Measurements from ENCODE around the gene WFDC6. TPM values are rescaled to one million over a fixed set of nuclear protein-coding genes. Genes with fewer than 3 reads are reported as not detected.

The WFDC6 gene
- total RNA-seq, 2 experiments from 2014 or later, result not detected

Other genes with a start within 250 kb of the WFDC6 start
- not detected for gene RBPJL, start 232.6 kb downstream of the WFDC6 start, total RNA-seq
- gene MATN4, start 231.2 kb downstream of the WFDC6 start, total RNA-seq, result under 1 TPM; 0.32 to 0.36 TPM
- gene SDC4, start 191.1 kb downstream of the WFDC6 start, total RNA-seq, result 10 to 100 TPM; 88.0 to 88.3 TPM
- gene SYS1, start 176.3 kb downstream of the WFDC6 start, total RNA-seq, result 10 to 100 TPM; 33.2 to 38.8 TPM
- under 1 TPM in 1 of 2 experiments, not detected in 1; 0.19 TPM for gene TP53TG5, start 161.2 kb downstream of the WFDC6 start, total RNA-seq
- gene DBNDD2, start 131.2 kb downstream of the WFDC6 start, total RNA-seq, result 10 to 100 TPM; 10.4 to 10.6 TPM
- gene PIGT, start 123.3 kb downstream of the WFDC6 start, total RNA-seq, result 10 to 100 TPM; 76.6 to 80.1 TPM
- not detected for gene WFDC2, start 69.7 kb downstream of the WFDC6 start, total RNA-seq
- gene SPINT3, start 23.9 kb downstream of the WFDC6 start, total RNA-seq, result not detected
- gene EPPIN, start 7.9 kb upstream of the WFDC6 start, total RNA-seq, result not detected
- gene WFDC8, start 39.8 kb upstream of the WFDC6 start, total RNA-seq, result not detected
- not detected for gene WFDC10A, start 90.3 kb upstream of the WFDC6 start, total RNA-seq
- gene WFDC9, start 91.8 kb upstream of the WFDC6 start, total RNA-seq, result not detected
- gene WFDC11, start 130.8 kb upstream of the WFDC6 start, total RNA-seq, result not detected
- not detected for gene WFDC13, start 162.6 kb upstream of the WFDC6 start, total RNA-seq
- not detected for gene WFDC10B, start 165.5 kb upstream of the WFDC6 start, total RNA-seq
- not detected for gene SPINT4, start 182.9 kb upstream of the WFDC6 start, total RNA-seq

All from activated CD8-positive, alpha-beta memory T cell treated with anti-CD3 and anti-CD28 coated beads for 36 hours (primary cell).